Natural killer cell (primary cell): ENCODE data around the gene C11orf16. TPM values are rescaled to one million over a fixed set of nuclear protein-coding genes. Genes with fewer than 3 reads are reported as not detected.

Experiments used
- ATAC-seq, 3 donors: fragments of 150-1000 bp in 2 of 3; fragments of 200-7000 bp in 1 of 3; cut with Tn5 transposase; 1 replicate in 1 of 3; 2 replicates in 2 of 3; pipeline ENCODE4 v1.10.0; 2021; ENCODE audit warnings: mild to moderate bottlenecking in 2 of 3, moderate library complexity in 2 of 3
- DNase-seq, 2 donors: peaks; one replicate each; pipeline versions ENCODE4 v3.0.0 to v3.0.0-alpha.2; 2013 to 2021; ENCODE audit warnings: mixed read lengths in 1 of 2
- H3K27ac ChIP-seq: one replicate; pipeline ENCODE4 v1.5.1; 2013; ENCODE audit warnings: mild to moderate bottlenecking, low read length
- H3K27me3 ChIP-seq: one replicate; pipeline ENCODE4 v1.6.1; 2013; ENCODE audit warnings: low read length; ENCODE audit not compliant: control insufficient read depth, insufficient read depth
- H3K36me3 ChIP-seq: one replicate; pipeline ENCODE4 v1.6.1; 2013; ENCODE audit warnings: low read length; ENCODE audit not compliant: control insufficient read depth, insufficient read depth
- H3K4me1 ChIP-seq: one replicate; pipeline ENCODE4 v1.6.1; 2013; ENCODE audit warnings: low read length; ENCODE audit not compliant: control insufficient read depth, insufficient read depth
- H3K4me3 ChIP-seq: one replicate; pipeline ENCODE4 v1.5.1; 2013; ENCODE audit warnings: low read length
- H3K9me3 ChIP-seq: one replicate; pipeline ENCODE4 v1.6.1; 2013; ENCODE audit warnings: low read length; ENCODE audit not compliant: control insufficient read depth, insufficient read depth
- H3K27ac Mint-ChIP-seq, 2 donors: one replicate each; pipeline ENCODE4 v1.8.0; 2022; ENCODE audit warnings: mild to moderate bottlenecking in 2 of 2, mixed read lengths in 2 of 2, moderate library complexity in 1 of 2
- H3K27me3 Mint-ChIP-seq, 2 donors: one replicate each; pipeline ENCODE4 v1.8.0; 2022; ENCODE audit warnings: low read depth in 2 of 2, mixed read lengths in 2 of 2
- H3K36me3 Mint-ChIP-seq: one replicate; pipeline ENCODE4 v1.8.0; 2022; ENCODE audit warnings: mixed read lengths
- H3K4me1 Mint-ChIP-seq, 2 donors: one replicate each; pipeline ENCODE4 v1.8.0; 2022; ENCODE audit warnings: mixed read lengths in 2 of 2
- H3K4me3 Mint-ChIP-seq: one replicate; pipeline ENCODE4 v1.8.0; 2022; ENCODE audit warnings: mild to moderate bottlenecking, moderate library complexity, mixed read lengths
- H3K9me3 Mint-ChIP-seq, 2 donors: one replicate each; pipeline ENCODE4 v1.8.0; 2022; ENCODE audit warnings: mixed read lengths in 2 of 2
- WGBS: methylation state at CpG from one replicate; pipeline ENCODE4 v1.1.7; 2013; ENCODE audit warnings: missing lambda C conversion rate; ENCODE audit not compliant: insufficient coverage; 5-methylcytosine and 5-hydroxymethylcytosine counted together
- intact Hi-C: fragments of 100-400 bp; cut with micrococcal nuclease; formaldehyde crosslinking; loops from one replicate; pipeline ENCODE4 v1.14.2; 2022
- total RNA-seq, 4 donors: library from RNA; stranded (reverse); fragments of 120-200 nt in 1 of 4; gene quantifications; one replicate each; pipeline versions ENCODE4 v1.2.3 to v1.2.4, GENCODE V29; 2013 to 2022
- TF ChIP-seq, protein P1 (sequence below): fragments of 200-600 bp; IDR thresholded peaks from one replicate; pipeline ENCODE4 v1.8.0; 2022; ENCODE audit warnings: antibody characterized with exemption

C11orf16 gene
- total RNA-seq, 3 donors from 2014 or later (not counting 1 experiment from before 2014, with no cell fraction given) = not detected

DNA sequence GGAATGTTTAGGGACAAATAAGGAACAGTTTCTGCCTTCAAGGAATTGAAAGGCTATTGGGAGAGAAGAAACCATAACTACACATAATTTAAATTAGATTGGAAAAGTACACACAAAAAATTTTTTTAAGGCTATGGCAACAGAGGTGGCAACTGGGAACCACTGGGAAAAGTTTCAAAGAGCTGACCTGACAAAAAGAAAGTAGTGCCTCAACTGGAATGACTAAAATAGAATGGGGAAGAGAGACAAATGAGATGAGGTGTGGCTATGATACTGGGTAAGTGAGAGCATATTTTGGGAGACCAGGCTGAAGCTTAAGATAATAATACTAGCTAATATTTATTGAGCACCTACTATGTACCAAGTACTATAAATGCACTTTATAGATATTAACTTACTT lies 24.6 kb downstream of the C11orf16 start:
- peaks cover 12 to 13% of the 10 kb centered on the region in 2 donors for H3K27me3 Mint-ChIP-seq
- Histone ChIP-seq H3K27me3 (no peaks in the 10 kb centered on the region), H3K27ac (no peak overlapping the region), H3K9me3 (no peaks in the 10 kb centered on the region), H3K4me3 (no peak overlapping the region), H3K4me1 (peaks cover 10% of the 10 kb centered on the region), H3K36me3 (no peaks in the 10 kb centered on the region)
- ATAC-seq (no peak), DNase-seq (no peak)
- no peak overlapping the region for H3K27ac Mint-ChIP-seq
- H3K9me3 Mint-ChIP-seq = no peaks in the 10 kb centered on the region
- H3K36me3 Mint-ChIP-seq = no peaks in the 10 kb centered on the region
- intact Hi-C loops = no loop called here
- TF ChIP-seq, protein P1, sequence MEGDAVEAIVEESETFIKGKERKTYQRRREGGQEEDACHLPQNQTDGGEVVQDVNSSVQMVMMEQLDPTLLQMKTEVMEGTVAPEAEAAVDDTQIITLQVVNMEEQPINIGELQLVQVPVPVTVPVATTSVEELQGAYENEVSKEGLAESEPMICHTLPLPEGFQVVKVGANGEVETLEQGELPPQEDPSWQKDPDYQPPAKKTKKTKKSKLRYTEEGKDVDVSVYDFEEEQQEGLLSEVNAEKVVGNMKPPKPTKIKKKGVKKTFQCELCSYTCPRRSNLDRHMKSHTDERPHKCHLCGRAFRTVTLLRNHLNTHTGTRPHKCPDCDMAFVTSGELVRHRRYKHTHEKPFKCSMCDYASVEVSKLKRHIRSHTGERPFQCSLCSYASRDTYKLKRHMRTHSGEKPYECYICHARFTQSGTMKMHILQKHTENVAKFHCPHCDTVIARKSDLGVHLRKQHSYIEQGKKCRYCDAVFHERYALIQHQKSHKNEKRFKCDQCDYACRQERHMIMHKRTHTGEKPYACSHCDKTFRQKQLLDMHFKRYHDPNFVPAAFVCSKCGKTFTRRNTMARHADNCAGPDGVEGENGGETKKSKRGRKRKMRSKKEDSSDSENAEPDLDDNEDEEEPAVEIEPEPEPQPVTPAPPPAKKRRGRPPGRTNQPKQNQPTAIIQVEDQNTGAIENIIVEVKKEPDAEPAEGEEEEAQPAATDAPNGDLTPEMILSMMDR = no peak
- no peak overlapping the region for H3K4me3 Mint-ChIP-seq
- peaks cover 10 to 17% of the 10 kb centered on the region in 2 donors for H3K4me1 Mint-ChIP-seq

DNA sequence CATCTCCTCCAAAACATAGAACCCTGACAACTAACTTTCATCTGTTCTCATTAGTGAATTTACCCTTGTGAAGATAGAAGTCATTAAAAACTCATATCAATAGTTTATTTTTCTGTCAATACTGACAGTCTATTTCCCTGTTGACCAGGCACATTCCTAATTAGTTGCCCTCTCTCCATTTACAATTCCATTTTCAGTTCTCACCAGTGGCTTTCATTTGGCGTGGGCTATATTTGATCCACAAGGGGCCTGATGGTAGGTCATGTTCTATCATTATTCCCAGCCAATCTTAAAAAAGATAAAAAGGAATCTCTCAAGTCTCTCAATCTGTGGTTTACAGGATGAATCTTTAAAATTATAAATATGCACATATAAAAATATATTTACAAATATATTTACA lies 25.6 kb downstream of the C11orf16 start:
- Mint-ChIP-seq H3K9me3 (no peaks in the 10 kb centered on the region), H3K4me1 (peaks cover 10 to 14% of the 10 kb centered on the region in 2 donors), H3K36me3 (peaks cover 6% of the 10 kb centered on the region), H3K27ac (no peak overlapping the region), H3K27me3 (peaks cover 13 to 18% of the 10 kb centered on the region in 2 donors), H3K4me3 (no peak overlapping the region)
- no peak for DNase-seq
- no peak overlapping the region for H3K4me3 ChIP-seq
- ATAC-seq = no peak
- no peaks in the 10 kb centered on the region for H3K36me3 ChIP-seq
- H3K27ac ChIP-seq = no peak overlapping the region
- 89% methylated on average over 1 of the region's 1 CpG for WGBS
- no peaks in the 10 kb centered on the region for H3K27me3 ChIP-seq
- TF ChIP-seq, protein P1 = no peak
- peaks cover 10% of the 10 kb centered on the region for H3K4me1 ChIP-seq
- intact Hi-C loops = no loop called here
- no peaks in the 10 kb centered on the region for H3K9me3 ChIP-seq

DNA sequence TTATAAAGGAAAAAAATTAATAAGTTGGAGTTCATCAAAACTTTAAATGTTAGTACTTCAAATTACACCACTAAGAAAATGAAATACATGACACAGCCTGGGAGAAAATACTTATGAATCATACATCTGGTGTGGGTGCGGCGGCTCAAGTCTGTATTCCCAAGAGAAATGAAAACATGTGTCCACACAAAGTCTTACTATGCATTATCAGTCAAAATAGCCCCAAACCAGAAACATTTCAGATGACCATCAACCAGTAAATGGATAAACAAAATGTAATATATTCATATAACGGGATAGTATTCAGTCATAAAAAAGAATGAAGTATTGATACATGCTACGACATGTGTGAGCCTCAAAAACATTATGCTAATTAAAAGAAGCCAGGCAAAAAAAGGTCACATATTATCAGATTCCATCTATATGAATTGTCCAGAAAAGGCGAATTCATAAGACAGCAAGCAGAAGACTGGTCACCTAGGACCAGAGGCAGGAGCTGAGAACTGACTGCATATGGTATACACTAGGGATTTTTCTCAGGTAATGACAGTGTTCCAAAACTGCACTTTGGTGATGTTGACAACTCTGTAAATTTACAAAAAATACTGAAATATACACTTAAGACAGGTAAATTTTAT lies 27.1 kb downstream of the C11orf16 start:
- Histone ChIP-seq H3K36me3 (no peaks in the 10 kb centered on the region), H3K4me1 (peaks cover 10% of the 10 kb centered on the region), H3K4me3 (no peak overlapping the region), H3K9me3 (no peaks in the 10 kb centered on the region), H3K27me3 (no peaks in the 10 kb centered on the region), H3K27ac (no peak overlapping the region)
- intact Hi-C loops = no loop called here
- WGBS = 92% methylated on average over 4 of the region's 5 CpGs
- H3K4me1 Mint-ChIP-seq = peaks cover 5 to 12% of the 10 kb centered on the region in 2 donors
- peaks cover 13% of the 10 kb centered on the region for H3K36me3 Mint-ChIP-seq
- no peak overlapping the region for H3K4me3 Mint-ChIP-seq
- H3K27me3 Mint-ChIP-seq = peaks cover 17 to 27% of the 10 kb centered on the region in 2 donors
- DNase-seq = no peak
- no peaks in the 10 kb centered on the region for H3K9me3 Mint-ChIP-seq
- no peak for ATAC-seq
- no peak overlapping the region for H3K27ac Mint-ChIP-seq
- TF ChIP-seq, protein P1 = no peak
